Mesenchymal stem cell (in vitro differentiated cells and primary cell): ENCODE measurements around the gene MPST.

Experiments
- DNase-seq: peaks from one replicate; pipeline ENCODE4 v3.0.0-alpha.2; 2013
- H2AFZ ChIP-seq: one replicate; pipeline ENCODE4 v1.6.1; 2013; ENCODE audit warnings: low read depth, mild to moderate bottlenecking, control low read depth, inconsistent platforms, low read length, moderate library complexity
- H2AK5ac ChIP-seq: 2 replicates; pipeline ENCODE4 v1.6.1; 2013; ENCODE audit warnings: low read length, moderate library complexity, mild to moderate bottlenecking, inconsistent platforms; ENCODE audit not compliant: severe bottlenecking
- H2BK120ac ChIP-seq: one replicate; pipeline ENCODE4 v1.6.1; 2013; ENCODE audit warnings: low read depth, mild to moderate bottlenecking, inconsistent platforms, low read length, moderate library complexity
- H2BK12ac ChIP-seq, 2 experiments: one replicate each; pipeline ENCODE4 v1.6.1; 2013; ENCODE audit warnings: inconsistent platforms in 2 of 2, low read length in 2 of 2, mild to moderate bottlenecking in 2 of 2, moderate library complexity in 2 of 2, control low read depth in 1 of 2
- H2BK15ac ChIP-seq: one replicate; pipeline ENCODE4 v1.6.1; 2013; ENCODE audit warnings: mild to moderate bottlenecking, low read depth, inconsistent platforms; ENCODE audit not compliant: poor library complexity, severe bottlenecking
- H2BK5ac ChIP-seq: 2 replicates; pipeline ENCODE4 v1.6.1; 2013; ENCODE audit warnings: low read depth, mild to moderate bottlenecking, low read length, control low read depth, inconsistent platforms; ENCODE audit not compliant: poor library complexity, severe bottlenecking
- H3K14ac ChIP-seq, 2 experiments: one replicate each; pipeline ENCODE4 v1.6.1; 2013; ENCODE audit warnings: inconsistent platforms in 2 of 2, low read length in 2 of 2, control low read depth in 1 of 2, mild to moderate bottlenecking in 1 of 2, moderate library complexity in 1 of 2
- H3K18ac ChIP-seq, 2 experiments: one replicate each; pipeline ENCODE4 v1.6.1; 2013; ENCODE audit warnings: inconsistent platforms in 2 of 2, low read length in 2 of 2, control low read depth in 1 of 2, low read depth in 1 of 2, mild to moderate bottlenecking in 1 of 2
- H3K23ac ChIP-seq, 2 experiments: one replicate each; pipeline ENCODE4 v1.6.1; 2013; ENCODE audit warnings: inconsistent platforms in 2 of 2, low read length in 2 of 2, mild to moderate bottlenecking in 2 of 2, moderate library complexity in 2 of 2, control low read depth in 1 of 2
- H3K27ac ChIP-seq: 2 replicates; pipeline ENCODE4 v1.5.1; 2013; ENCODE audit warnings: mild to moderate bottlenecking, moderate library complexity, low read length, control low read depth, inconsistent platforms; ENCODE audit not compliant: poor library complexity, severe bottlenecking
- H3K27me3 ChIP-seq, 2 experiments: 2 replicates each; pipeline versions ENCODE4 v1.6.1 to v1.7.0; 2013; ENCODE audit warnings: low read length in 2 of 2, mild to moderate bottlenecking in 2 of 2, moderate library complexity in 2 of 2, control low read depth in 1 of 2, inconsistent platforms in 1 of 2; ENCODE audit not compliant: control insufficient read depth in 1 of 2, insufficient read depth in 1 of 2
- H3K36me3 ChIP-seq, 2 experiments: 2 replicates each; pipeline versions ENCODE4 v1.6.1 to v1.7.0; 2013; ENCODE audit warnings: low read length in 2 of 2, control low read depth in 1 of 2, inconsistent platforms in 1 of 2, low read depth in 1 of 2, mild to moderate bottlenecking in 1 of 2; ENCODE audit not compliant: insufficient read depth in 2 of 2, control insufficient read depth in 1 of 2
- H3K4ac ChIP-seq, 2 experiments: one replicate each; pipeline ENCODE4 v1.6.1; 2013; ENCODE audit warnings: inconsistent platforms in 2 of 2, low read length in 2 of 2, mild to moderate bottlenecking in 2 of 2, moderate library complexity in 2 of 2, control low read depth in 1 of 2, low read depth in 1 of 2
- H3K4me1 ChIP-seq: 2 replicates; pipeline ENCODE4 v1.6.1; 2013; ENCODE audit warnings: low read depth, low read length, control low read depth; ENCODE audit not compliant: control insufficient read depth, insufficient read depth
- H3K4me2 ChIP-seq: 2 replicates; pipeline ENCODE4 v1.6.1; 2013; ENCODE audit warnings: low read length, mild to moderate bottlenecking, inconsistent platforms; ENCODE audit not compliant: poor library complexity, severe bottlenecking
- H3K4me3 ChIP-seq, 2 experiments: 2 replicates each; pipeline versions ENCODE4 v1.5.1 to v1.7.0; 2013; ENCODE audit warnings: low read length in 2 of 2, mild to moderate bottlenecking in 2 of 2, control low read depth in 1 of 2, low read depth in 1 of 2; ENCODE audit not compliant: insufficient read depth in 1 of 2
- H3K79me1 ChIP-seq: replicated peaks from 2 replicates; pipeline ENCODE4 v1.6.1; 2013; ENCODE audit warnings: mild to moderate bottlenecking, control low read depth, low read length, inconsistent platforms; ENCODE audit not compliant: poor library complexity, severe bottlenecking
- H3K9ac ChIP-seq: 2 replicates; pipeline ENCODE4 v1.7.0; 2013; ENCODE audit warnings: mild to moderate bottlenecking, low read length, moderate library complexity
- H3K9me3 ChIP-seq: 2 replicates; pipeline ENCODE4 v1.7.0; 2013; ENCODE audit warnings: mild to moderate bottlenecking, low read length; ENCODE audit not compliant: control insufficient read depth
- H4K8ac ChIP-seq: one replicate; pipeline ENCODE4 v1.6.1; 2013; ENCODE audit warnings: inconsistent platforms, mild to moderate bottlenecking, low read length, moderate library complexity
- H4K91ac ChIP-seq: one replicate; pipeline ENCODE4 v1.6.1; 2013; ENCODE audit warnings: mild to moderate bottlenecking, low read length, inconsistent platforms
- WGBS: methylation state at CpG from one replicate; pipeline ENCODE4 v1.1.7; 2013; ENCODE audit warnings: mixed read lengths; 5-methylcytosine and 5-hydroxymethylcytosine counted together

The MPST gene

DNA sequence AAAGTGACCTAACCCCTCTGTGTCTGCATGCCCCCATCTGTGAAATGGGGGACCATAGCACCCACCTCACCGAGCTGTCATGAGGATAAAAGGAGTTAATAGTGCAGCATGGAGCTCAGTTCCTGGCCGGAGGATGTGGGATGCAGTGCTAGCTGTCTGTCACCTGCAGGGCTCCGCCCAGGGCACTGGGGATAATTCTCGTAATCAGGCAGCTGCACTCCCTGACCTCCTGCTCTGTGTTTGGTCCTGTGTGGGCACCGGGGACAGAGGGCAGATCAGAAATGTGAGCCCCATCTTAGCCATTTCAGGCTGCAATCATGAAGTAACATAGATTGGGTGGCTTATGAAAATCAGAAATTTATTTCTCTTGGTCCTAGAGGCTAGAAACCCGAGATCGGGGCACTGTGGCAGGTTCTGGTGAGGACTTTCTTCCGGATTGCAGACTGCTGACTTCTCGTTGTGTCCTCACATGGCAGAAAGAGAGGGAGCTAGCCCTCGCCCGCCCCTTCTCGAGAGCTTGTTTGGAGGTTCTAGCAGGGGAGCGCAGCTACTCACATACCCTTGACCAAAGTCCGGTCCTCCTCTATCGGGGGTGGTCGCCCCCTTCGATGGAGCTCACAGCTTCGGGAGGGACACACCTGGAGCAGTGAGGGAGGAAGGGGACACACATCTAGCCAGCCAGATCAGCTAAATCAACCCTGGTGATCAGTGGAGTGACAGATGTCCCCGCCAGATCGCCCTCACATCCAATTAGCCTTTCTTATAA lies 35.2 kb downstream of the MPST start:
- Histone ChIP-seq H3K4me1 (peaks cover 10% of the 10 kb centered on the region), H2AK5ac (no peak overlapping the region), H4K8ac (no peak overlapping the region), H4K91ac (no peak overlapping the region), H3K4ac (no peak overlapping the region), H3K9ac (no peak overlapping the region), H3K9me3 (no peaks in the 10 kb centered on the region), H2AFZ (no peak overlapping the region), H2BK15ac (no peak overlapping the region), H2BK5ac (no peak overlapping the region), H3K27me3 (no peaks in the 10 kb centered on the region), H3K27ac (no peak overlapping the region), H2BK12ac (no peak overlapping the region), H3K4me3 (no peak overlapping the region), H3K18ac (no peak overlapping the region), H3K79me1 (peaks cover 14% of the 10 kb centered on the region), H2BK120ac (no peak overlapping the region), H3K36me3 (peaks cover 59 to 66% of the 10 kb centered on the region in 2 experiments), H3K23ac (no peak overlapping the region), H3K14ac (no peak overlapping the region), H3K4me2 (no peak overlapping the region)
- no peak for DNase-seq
- WGBS, result 94% methylated on average over 20 of the region's 20 CpGs

DNA sequence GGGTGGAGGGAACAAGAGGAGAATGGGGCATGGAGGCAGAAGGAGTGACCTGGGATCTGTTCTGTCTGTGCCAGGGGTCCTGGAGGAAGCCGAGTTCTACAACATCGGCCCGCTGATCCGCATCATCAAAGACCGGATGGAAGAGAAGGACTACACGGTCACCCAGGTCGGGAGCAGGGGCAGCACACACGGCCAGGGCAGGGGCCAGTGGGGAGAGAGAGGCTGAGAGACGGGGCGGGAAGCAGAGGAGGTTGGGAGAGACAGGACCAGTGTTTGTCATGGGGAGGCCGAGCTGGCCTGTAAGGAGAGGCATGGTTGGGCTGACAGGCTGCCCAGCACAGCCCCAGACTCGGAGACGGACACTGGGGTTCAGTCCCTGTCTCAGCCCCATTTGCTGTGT lies 36.7 kb downstream of the MPST start:
- no peak overlapping the region for H3K4me3 ChIP-seq
- H2BK12ac ChIP-seq, result no peak overlapping the region
- H3K27ac ChIP-seq, result no peak overlapping the region
- no peak overlapping the region for H3K4me2 ChIP-seq
- no peak overlapping the region for H2BK120ac ChIP-seq
- H3K23ac ChIP-seq, result no peak overlapping the region
- H4K8ac ChIP-seq, result no peak overlapping the region
- H3K9ac ChIP-seq, result no peak overlapping the region
- H2BK15ac ChIP-seq, result no peak overlapping the region
- WGBS, result 96% methylated on average over 13 of the region's 13 CpGs
- peaks cover 65 to 80% of the 10 kb centered on the region in 2 experiments for H3K36me3 ChIP-seq
- no peak overlapping the region for H2BK5ac ChIP-seq
- no peak for DNase-seq
- H2AFZ ChIP-seq, result no peak overlapping the region
- peaks cover 14% of the 10 kb centered on the region for H3K79me1 ChIP-seq
- no peak overlapping the region for H3K4ac ChIP-seq
- no peaks in the 10 kb centered on the region for H3K27me3 ChIP-seq
- H3K14ac ChIP-seq, result no peak overlapping the region
- H3K4me1 ChIP-seq, result peaks cover 10% of the 10 kb centered on the region
- no peaks in the 10 kb centered on the region for H3K9me3 ChIP-seq
- H3K18ac ChIP-seq, result no peak overlapping the region
- H4K91ac ChIP-seq, result no peak overlapping the region
- no peak overlapping the region for H2AK5ac ChIP-seq

DNA sequence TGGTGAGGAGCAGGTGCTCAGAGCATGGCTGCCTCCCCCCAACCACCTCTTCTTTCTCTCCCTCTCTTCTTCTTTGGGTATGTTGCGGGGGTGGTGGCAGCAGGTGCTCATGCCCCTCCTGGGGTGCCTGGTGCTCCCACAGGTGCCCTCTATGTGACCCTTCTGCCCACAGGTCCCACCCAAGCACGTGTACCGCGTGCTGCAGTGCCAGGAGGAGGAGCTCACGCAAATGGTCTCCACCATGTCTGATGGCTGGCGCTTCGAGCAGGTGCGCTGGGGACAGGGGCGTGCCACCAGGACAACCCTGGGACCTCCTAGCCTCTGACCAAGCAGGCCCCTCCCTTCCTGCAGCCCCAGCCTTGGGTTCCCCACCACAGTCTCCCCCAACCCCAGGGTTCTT lies 37.7 kb downstream of the MPST start:
- H4K8ac ChIP-seq, result no peak overlapping the region
- peaks cover 11% of the 10 kb centered on the region for H3K79me1 ChIP-seq
- H2BK12ac ChIP-seq, result no peak overlapping the region
- 88% methylated on average over 9 of the region's 9 CpGs for WGBS
- no peak overlapping the region for H3K18ac ChIP-seq
- no peak overlapping the region for H3K23ac ChIP-seq
- no peak overlapping the region for H3K4me3 ChIP-seq
- H3K27me3 ChIP-seq, result no peaks in the 10 kb centered on the region
- no peak overlapping the region for H2AFZ ChIP-seq
- H2BK15ac ChIP-seq, result no peak overlapping the region
- H3K4ac ChIP-seq, result no peak overlapping the region
- H3K27ac ChIP-seq, result no peak overlapping the region
- H3K14ac ChIP-seq, result no peak overlapping the region
- no peak overlapping the region for H4K91ac ChIP-seq
- H3K9me3 ChIP-seq, result no peaks in the 10 kb centered on the region
- no peak overlapping the region for H2AK5ac ChIP-seq
- no peak overlapping the region for H2BK120ac ChIP-seq
- H3K9ac ChIP-seq, result no peak overlapping the region
- peaks cover 65 to 89% of the 10 kb centered on the region in 2 experiments for H3K36me3 ChIP-seq
- peaks cover 6% of the 10 kb centered on the region for H3K4me1 ChIP-seq
- no peak for DNase-seq
- no peak overlapping the region for H3K4me2 ChIP-seq
- no peak overlapping the region for H2BK5ac ChIP-seq

DNA sequence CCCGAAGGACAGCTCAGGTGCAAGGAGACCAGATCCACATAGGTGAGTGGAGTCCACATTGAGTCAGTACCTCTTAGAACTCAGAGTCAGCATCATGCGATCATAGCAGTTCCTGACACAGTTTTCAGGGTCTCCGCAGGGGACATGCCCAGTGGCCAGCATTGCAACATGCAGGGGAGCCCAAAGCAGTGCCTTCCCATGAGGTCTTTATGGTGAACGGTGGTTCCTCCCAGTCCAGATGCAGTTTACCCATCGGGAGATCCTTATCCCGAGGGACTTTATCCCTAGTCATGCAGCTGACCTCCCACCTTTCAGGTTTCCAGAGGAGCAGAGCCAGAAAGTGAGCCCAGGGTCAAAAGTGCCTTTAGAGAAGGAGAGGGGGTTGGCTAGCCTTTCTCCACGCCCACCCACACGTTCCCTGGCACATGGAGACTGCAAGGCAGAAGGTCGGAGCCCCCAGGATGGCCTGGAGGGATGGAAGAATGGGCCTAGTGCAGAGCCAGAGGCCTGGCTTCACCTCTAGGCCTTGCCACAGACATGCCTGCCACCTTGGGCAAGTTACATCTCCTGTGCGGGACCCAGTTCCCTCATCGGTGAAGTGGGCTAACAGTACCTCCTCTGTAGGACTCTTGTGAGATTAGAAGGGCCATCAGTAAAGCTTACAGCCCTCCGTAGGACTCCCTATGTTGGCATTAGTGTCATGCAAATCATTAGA lies 38.4 kb downstream of the MPST start:
- DNase-seq, result no peak
- no peak overlapping the region for H3K9ac ChIP-seq
- H4K91ac ChIP-seq, result no peak overlapping the region
- H3K23ac ChIP-seq, result no peak overlapping the region
- no peak overlapping the region for H2BK15ac ChIP-seq
- H3K4me1 ChIP-seq, result no peaks in the 10 kb centered on the region
- no peak overlapping the region for H3K4ac ChIP-seq
- H3K27me3 ChIP-seq, result no peaks in the 10 kb centered on the region
- no peaks in the 10 kb centered on the region for H3K9me3 ChIP-seq
- H4K8ac ChIP-seq, result no peak overlapping the region
- H2BK12ac ChIP-seq, result no peak overlapping the region
- no peak overlapping the region for H2AFZ ChIP-seq
- H3K79me1 ChIP-seq, result peaks cover 4% of the 10 kb centered on the region
- no peak overlapping the region for H3K14ac ChIP-seq
- H3K27ac ChIP-seq, result no peak overlapping the region
- H3K4me2 ChIP-seq, result no peak overlapping the region
- 95% methylated on average over 12 of the region's 12 CpGs for WGBS
- H2AK5ac ChIP-seq, result no peak overlapping the region
- no peak overlapping the region for H3K18ac ChIP-seq
- peaks cover 65 to 91% of the 10 kb centered on the region in 2 experiments for H3K36me3 ChIP-seq
- H3K4me3 ChIP-seq, result no peak overlapping the region
- no peak overlapping the region for H2BK120ac ChIP-seq
- no peak overlapping the region for H2BK5ac ChIP-seq
